GM21447 (cell line): ENCODE data around the gene PKP3.
"Not testable (repeated sequence)": the region's sequence is repeated elsewhere in the genome, so short reads cannot be mapped to it uniquely, and the experiment has no call there.

Source experiments
- ATAC-seq: cut with Tn5 transposase; IDR thresholded peaks from one replicate; pipeline ENCODE4 v1.9.1; 2021; ENCODE audit not compliant: unreplicated experiment

PKP3 gene, protein sequence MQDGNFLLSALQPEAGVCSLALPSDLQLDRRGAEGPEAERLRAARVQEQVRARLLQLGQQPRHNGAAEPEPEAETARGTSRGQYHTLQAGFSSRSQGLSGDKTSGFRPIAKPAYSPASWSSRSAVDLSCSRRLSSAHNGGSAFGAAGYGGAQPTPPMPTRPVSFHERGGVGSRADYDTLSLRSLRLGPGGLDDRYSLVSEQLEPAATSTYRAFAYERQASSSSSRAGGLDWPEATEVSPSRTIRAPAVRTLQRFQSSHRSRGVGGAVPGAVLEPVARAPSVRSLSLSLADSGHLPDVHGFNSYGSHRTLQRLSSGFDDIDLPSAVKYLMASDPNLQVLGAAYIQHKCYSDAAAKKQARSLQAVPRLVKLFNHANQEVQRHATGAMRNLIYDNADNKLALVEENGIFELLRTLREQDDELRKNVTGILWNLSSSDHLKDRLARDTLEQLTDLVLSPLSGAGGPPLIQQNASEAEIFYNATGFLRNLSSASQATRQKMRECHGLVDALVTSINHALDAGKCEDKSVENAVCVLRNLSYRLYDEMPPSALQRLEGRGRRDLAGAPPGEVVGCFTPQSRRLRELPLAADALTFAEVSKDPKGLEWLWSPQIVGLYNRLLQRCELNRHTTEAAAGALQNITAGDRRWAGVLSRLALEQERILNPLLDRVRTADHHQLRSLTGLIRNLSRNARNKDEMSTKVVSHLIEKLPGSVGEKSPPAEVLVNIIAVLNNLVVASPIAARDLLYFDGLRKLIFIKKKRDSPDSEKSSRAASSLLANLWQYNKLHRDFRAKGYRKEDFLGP

GRCh38 chr11:394034-394857 lies at the start of gene PKP3:
Gene PKP3 (plus strand): TSS chr11:394209. CDS start chr11:394293, 84 bp downstream.
- no peak for ATAC-seq

DNA sequence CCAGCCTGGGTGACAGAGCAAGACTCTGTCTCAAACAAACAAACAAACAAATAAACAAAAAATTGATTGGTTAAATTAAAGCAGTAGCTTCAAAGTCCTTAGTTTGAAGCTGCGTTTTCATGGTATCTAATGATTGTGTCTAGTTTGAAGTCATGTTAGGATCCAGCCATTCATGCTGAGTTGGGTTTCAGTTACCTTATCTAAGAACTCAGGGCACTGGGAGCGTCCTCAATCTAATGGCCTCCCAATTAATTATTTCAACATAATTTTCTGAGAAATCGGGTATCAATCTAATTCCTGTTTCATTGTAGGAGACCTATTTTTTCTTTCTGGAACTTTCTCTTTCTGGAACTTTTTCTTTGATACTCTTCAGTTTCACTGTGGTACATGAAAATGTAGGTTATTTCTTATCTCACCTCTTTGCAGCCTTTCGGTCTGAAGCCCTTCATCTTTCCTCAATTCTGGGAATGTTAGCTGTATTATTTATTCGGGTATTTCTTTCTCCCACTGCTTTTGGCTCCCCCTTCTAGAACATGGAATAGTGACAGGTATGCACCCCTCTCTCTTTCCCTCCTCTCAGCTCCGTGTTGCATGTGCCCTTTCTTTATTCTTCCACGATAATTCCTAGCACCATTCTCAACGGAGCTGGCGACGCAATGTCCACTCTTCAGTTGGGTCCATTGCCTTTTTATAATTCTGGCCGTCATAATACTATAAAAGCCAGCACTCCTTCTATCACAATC lies 49.0 kb upstream of the PKP3 start:
- ATAC-seq = no peak

DNA sequence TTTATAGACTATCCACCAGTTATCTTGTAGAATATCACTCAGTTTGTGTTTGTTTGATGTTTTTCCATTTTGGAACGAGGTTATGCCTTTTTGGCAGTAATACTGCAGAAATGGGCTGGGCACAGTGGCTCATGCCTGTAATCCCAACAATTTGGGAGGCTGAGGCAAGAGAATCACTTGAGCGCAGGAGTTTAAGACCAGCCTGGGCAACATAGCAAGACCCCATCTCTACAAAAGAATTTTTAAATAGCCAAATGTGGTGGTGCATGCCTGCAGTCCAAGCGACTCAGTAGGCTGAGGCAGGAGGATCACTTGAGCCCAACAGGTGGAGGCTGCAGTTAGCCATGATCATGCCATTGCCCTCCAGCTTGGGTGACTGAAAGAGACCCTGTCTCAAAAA lies 47.5 kb upstream of the PKP3 start:
- ATAC-seq = no peak

GRCh38 chr11:349270-349954 lies 44.6 kb upstream of the PKP3 start:
- not testable (repeated sequence) for ATAC-seq

DNA sequence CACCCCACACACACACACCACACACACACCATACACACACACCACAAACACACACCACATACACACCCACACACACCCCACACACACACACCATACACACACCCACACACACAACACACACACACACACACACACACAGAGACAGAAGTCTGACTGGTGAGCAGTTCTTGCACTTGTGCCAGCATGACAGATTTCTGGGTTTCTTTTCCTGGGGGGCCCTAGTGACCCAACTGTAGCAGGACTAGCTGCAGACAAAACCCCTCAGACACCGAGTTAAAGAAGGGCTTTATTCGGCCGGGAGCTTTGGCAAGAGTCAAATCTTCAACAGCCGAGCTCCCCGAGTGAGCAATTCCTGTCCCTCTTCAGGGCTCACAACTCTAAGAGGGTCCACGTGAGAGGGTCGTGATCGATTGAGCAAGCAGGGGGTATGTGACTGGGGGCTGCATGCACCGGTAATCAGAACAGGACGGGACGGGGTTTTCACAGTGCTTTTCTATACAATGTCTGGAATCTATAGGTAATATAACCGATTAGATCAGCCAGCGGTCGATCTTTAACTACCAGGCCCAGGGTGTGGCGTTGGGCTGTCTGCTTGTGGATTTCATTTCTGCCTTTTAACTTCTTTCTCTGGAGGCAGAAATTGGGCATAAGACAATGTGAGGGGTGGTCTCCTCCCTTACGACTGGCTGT lies 43.8 kb upstream of the PKP3 start:
- not testable (repeated sequence) for ATAC-seq

GRCh38 chr11:350723-351255 lies 43.2 kb upstream of the PKP3 start:
- ATAC-seq = no peak

- no peak for ATAC-seq
These were observed 42.6 kb upstream of the PKP3 start for GRCh38 chr11:351411-351810.

- no peak for ATAC-seq
These were observed 41.5 kb upstream of the PKP3 start for GRCh38 chr11:352456-353031.

DNA sequence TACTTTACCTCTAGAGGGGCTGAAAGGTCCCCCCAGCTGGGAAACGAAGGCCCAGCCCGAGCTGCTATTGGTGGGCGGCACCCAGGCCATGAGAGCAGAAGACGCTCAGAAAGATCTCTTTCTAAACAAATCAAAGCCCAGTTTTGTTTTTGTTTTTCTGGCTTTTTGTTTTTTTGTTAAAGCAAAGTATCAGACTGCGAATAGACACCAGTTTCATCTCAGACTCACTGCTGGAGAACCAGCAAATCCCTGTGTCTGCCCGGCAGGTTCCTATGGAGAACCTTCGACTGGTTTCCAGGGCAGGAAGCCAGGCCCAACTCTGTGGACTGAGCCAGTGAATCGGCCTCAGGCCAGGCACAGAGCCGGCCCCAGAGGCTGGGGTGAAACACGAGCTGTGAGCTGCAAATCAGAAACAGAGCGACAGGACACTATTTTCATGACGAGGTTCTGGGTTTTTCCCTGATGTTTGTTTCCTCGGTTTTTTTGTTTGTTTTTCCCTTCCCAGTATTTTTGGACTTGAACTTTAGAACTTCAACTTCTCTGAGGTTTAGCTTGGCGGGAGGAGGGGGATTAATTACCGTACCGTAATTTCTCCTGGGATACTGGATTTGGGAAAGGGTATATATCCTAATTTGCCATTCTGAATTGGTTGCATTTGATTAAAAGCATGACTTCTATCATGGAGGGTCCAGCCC lies 40.7 kb upstream of the PKP3 start:
- ATAC-seq = no peak

DNA sequence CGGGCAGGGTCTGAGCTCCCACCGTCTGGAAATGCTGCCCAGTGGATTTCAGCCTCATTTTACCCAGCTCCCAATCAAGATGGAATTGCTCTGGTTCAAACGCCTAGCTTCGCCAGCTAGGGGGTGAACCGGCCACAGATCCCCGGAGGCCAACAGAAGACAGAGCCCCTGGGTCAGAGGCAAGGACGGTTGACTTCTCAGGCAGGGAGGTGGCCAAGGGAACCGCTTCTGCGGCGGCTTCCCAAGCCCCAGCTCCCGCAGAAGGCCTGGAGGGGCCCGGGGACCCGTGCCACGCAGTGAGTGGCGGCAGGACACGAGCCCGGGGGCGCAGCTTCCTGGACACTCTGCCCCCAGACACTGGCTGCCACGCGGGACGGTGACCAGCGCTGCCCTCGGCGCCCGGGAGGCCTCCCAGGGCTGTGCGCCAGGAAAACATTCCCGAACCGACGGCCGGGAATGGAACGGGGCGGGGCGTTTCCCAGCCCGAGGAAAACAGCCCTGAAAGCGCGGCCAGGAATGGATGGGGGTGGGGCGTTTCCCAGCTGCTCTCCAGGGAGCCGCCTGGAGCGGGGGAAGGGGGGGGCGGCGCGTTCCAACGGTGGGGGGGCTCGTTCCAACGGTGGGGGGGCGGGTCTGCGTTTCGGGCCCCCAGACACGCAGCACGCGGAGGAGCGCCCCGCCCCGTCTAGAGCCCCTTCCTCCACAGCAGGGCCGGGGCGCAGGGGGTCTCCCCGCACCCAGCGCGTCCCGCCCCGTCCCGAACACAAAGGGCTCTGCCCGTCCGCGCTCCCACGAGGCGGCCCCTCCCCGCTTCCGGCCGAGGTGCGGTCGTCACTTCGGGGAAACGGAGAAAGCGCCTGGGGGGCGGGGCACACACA lies 38.2 kb upstream of the PKP3 start:
- ATAC-seq = peak; percentile 61

GRCh38 chr11:356610-357009 lies 37.4 kb upstream of the PKP3 start:
- no peak for ATAC-seq

DNA sequence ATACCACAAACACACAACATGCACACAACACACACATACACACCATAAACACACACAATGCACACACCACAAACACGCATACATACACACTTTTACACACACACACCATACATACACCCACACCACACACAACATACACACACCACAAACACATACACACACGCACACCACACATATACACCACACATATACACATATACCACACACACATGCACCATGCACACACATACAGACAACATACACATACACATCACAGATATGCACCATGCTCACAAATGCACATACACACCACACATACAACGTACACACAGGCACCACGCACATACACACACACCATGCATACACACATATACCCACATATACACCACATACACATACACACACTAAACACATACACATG lies 36.4 kb upstream of the PKP3 start:
- no peak for ATAC-seq

DNA sequence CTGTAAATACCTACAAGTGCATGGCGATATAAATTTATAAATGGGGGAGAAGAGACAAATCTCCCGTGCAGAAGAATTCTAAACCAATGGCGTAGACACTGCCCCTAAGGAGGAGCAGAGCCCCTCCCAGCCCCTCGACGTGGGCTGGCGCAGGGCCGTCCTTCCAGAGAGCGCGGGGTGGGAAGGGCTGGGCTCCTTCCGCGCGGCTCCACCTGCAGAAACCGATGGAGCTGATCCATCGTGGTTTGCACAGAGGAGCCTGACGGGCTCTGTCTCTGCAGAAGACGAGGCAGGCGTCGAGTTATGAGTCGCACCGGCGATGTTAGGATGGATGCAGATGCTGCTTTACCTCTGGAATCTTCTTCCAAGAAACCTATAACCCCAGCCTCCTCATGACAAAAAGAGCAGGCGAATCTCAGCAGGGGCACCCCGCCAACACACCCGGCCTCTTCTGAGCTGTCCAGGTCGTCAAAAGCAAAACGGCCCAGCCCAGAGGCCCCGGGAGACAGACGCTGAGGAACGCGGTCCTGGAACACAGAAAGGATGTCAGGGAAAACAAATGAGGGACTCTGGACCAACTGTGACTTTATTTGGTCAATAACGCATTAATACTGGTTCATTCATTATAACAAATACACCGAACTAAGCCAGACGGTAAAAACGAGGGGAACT lies 35.7 kb upstream of the PKP3 start:
- ATAC-seq = no peak

DNA sequence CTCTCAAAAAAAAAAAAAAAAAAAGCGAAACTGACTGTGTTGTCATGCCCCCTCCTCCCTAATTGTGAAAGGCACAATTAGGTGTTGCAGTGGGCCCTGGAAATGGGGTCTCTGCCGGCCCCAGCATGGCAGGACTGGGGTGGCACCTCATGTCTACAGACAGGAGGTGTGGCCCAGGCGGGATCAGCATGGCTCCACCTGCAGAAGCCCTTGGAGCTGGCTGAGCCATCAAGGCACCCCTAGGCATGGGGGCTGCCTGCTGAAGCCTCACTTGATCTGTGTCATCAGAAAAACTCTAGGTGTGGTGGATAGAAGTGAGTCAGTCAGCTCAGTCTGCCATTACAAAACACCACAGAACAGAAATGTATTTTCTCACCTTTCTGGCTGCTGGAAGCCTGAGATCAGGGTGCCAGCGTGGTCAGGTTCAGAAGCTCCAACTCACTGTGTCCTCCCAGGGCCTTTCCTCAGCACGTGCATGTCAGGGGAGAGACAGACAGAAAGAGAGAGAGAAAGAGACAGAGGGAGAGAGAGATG lies 34.8 kb upstream of the PKP3 start:
- no peak for ATAC-seq

- no peak for ATAC-seq
These were observed 33.4 kb upstream of the PKP3 start for GRCh38 chr11:360326-361280.
